CD1c-positive myeloid dendritic cell (primary cell): ENCODE measurements around the gene TPSG1.

Experiments
- DNase-seq: peaks from one replicate; pipeline ENCODE4 v3.0.0-alpha.2; 2016; ENCODE audit errors: extremely low spot score

The TPSG1 gene

DNA sequence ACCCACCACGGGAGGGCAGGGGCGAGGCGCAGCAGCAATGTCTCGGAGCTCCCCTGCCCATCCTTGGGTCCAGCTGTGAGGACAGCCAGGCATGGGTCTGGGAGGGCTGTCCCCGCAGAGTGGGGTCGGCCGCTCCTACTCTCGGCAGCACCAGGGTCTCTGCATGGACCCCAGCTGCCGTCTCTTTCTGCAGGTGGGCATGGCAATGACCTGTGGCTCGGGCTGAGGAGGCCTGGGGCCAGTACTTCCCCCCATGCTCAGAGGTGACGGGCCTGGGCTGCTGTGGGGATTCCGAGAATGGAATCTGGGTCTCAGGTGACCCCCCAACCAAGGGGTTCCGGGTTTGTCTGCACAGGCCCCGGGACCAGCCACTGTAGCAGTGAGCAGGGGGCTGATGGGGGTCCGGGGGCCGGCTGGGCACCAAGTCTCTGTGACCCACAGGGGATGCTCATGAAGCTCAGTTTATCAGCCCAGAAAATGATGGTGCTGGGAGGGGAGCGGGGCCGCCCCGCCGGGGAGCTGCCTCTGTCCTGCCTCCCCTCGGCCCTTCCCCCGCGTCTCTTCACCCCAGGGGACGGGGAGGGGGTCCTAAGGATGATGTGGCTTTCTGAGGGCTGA, 48.7 kb downstream of the TPSG1 start:
- DNase-seq = no peak

DNA sequence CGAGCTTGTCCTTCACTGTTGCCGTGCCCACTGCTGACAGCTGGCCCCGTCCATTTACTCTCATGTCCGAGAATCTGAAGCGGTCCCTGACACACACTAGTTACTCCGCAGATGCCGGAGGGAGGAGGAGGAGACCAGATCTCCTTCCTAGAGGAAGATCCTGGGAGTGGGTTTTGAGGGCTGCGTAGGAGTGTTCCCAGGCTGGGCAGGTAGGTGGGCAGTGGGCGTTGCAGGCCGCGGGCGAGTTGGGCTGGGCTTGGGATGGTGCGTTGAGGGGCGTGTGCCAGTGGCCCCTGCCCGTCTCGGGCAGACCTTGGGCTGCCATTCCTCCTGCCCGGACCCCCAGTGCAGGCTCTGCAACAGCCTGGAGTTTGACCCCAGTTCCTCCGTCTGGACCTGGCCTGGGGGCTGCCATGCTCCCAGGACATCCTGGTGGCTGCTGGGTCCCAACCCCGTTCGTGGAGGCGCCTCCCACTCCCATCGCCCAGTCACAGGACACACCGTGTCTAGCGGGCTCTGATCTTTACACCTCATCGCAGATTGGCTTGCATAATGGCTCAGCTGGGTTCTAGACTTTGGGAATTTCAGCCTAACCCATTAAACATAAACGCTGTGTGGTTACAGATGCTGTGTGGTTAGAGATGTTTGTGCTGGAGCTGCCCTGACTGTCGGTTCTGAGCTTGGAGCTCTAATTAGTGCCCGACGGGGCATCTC, 49.3 kb downstream of the TPSG1 start:
- no peak for DNase-seq

DNA sequence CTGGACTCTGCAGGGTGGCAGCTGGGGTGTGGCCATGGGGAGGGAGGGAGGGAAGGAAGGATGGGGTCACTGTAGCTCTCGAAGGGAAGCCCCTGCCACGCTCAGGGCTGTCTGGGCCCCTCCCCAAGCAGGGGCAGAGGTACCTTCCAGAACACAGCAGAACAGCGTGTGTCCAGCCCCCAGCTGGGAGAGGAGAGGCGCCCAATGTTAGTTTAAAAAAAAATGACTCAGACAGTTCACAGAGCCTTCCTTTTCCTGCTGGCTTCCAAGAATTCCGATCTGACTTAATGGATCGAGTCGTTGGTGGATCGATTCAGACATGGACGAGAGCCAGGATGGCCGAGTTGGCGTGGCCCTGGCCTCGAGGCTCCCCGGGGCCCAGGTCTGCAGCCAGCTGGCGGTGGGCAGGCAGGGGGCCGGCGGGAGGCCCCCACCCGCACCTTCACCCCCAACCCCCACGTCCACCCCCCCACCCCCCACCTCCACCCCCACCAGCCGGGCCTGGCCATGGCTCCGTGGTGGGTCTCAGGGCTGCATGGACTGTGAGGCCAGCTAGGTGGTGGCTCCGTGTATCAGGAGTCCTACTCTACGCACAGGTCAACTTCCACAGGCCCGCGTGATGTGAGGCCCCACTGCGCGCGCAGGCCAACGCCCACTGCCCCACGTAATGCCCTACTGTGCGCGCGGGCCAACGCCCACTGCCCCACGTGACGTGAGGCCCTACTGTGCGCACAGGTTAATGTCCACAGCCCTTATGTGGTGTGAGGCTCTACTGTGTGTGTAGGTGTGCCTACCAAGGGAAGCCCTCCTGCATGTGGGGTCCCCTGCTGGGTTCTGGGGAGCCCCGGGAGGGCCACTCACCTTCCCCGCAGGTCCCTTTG, 50.4 kb downstream of the TPSG1 start:
- no peak for DNase-seq

DNA sequence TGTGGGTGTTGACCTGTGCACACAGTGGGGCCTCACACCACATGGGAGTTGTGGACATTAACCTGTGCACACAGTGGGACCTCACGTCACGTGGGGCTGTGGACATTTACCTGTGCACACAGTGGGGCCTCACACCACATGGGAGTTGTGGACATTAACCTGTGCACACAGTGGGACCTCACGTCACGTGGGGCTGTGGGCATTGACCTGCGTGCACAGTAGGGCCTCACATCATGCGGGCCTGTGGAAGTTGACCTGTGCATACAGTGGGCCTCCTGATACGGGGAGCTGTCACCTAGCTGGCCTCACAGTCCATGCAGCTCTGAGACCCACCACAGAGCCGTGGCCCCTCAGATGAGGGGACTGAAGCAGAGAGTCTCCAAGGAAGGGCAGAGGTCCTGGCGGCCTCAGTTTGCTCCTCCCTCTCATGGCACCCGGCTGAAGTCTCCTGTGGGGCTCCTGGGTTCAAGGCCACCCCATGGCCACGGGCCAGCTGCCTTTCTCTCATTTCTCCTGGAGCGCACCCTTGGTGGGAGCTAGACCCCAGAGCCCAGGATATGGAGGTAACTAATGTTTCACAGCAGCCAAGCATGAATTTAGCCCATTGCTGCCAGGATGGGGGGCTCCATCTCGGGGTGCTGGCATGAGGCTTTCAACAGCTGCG, 51.1 kb downstream of the TPSG1 start:
- no peak for DNase-seq

- no peak for DNase-seq
Measured at GRCh38 chr16:1172651-1173050, 52.4 kb downstream of the TPSG1 start.

DNA sequence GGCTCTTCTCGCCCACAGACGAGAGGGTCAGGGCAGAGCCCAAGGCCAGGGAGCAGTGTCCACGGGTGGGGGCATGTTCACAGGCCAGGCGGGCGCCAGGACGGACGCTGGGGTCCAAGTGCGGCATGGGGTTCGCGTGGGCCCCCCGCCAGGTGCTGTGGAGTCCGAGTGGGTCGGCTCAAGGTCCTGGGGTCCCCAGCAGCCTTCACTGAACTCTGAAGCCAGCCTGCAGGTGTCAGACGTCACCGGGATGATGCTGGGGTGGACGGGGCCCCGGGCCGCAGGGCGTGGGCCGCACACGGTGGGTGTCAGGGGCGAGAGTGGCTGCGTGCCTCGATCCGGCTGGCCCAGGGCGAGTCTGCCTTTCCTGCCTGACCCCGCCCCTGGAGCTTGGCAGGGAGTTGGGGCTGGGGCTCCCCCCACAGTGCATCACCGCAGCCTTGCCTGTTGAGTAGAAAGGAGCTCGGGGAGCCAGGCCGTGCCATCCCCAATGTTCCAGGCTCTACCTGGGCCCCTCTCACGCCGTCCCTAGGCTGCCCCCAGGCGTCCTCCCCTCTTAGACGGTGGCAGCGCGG, 53.1 kb downstream of the TPSG1 start:
- DNase-seq = no peak
